Rectal smooth muscle tissue (tissue), 1 donor: Measurements from ENCODE around the gene MAP4K5.
A peak's percentile ranks its signal among the peaks of the same experiment; 100 is the strongest.

ENCODE experiments used
- H3K27ac ChIP-seq: one replicate; pipeline ENCODE4 v1.7.0; 2013; ENCODE audit warnings: low read depth, low read length, inconsistent platforms
- H3K27me3 ChIP-seq: one replicate; pipeline ENCODE4 v1.7.0; 2013; ENCODE audit warnings: low read length; ENCODE audit not compliant: control insufficient read depth, insufficient read depth
- H3K36me3 ChIP-seq: one replicate; pipeline ENCODE4 v1.7.0; 2013; ENCODE audit warnings: low read length; ENCODE audit not compliant: control insufficient read depth, insufficient read depth
- H3K4me1 ChIP-seq: one replicate; pipeline ENCODE4 v1.7.0; 2013; ENCODE audit warnings: low read length; ENCODE audit not compliant: control insufficient read depth, insufficient read depth
- H3K4me3 ChIP-seq: one replicate; pipeline ENCODE4 v1.7.0; 2013; ENCODE audit warnings: low read length
- H3K9ac ChIP-seq: one replicate; pipeline ENCODE4 v1.7.0; 2013; ENCODE audit warnings: low read length

The MAP4K5 gene

DNA sequence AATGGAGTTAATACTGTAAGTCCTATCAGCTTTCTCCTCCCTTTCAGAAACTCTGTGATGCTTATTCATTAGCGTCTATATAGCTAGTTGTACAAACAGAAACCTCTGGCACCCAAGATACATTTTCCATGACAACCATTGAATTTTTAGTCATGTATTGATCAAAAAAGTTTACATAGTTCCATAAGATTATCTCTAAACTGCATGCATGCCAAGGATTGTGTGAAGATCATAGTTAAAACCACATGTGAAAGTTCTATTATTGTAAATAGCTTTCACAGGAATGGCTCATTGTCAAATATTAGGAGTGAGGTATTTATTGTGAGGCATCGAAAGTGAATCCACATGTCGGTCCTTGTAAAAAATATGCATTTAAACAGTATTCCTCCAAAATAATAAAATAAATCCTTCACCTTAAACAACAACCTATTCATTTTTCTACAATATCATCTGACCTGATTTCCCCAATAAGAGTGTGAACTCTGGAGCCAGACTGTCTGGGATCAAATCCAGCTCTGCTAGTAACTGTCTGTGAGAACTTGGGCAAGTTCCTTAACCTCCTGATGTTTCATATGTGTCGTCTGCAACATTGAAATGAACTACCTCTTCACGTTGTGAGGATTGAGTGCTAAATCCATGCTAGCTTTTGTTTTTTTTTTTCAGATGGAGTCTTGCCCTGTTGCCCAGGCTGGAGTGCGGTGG, 125.1 kb downstream of the MAP4K5 start:
- no peaks in the 10 kb centered on the region for H3K36me3 ChIP-seq
- no peak overlapping the region for H3K9ac ChIP-seq
- no peak overlapping the region for H3K4me3 ChIP-seq
- no peak overlapping the region for H3K27ac ChIP-seq
- H3K4me1 ChIP-seq = no peaks in the 10 kb centered on the region
- no peaks in the 10 kb centered on the region for H3K27me3 ChIP-seq

DNA sequence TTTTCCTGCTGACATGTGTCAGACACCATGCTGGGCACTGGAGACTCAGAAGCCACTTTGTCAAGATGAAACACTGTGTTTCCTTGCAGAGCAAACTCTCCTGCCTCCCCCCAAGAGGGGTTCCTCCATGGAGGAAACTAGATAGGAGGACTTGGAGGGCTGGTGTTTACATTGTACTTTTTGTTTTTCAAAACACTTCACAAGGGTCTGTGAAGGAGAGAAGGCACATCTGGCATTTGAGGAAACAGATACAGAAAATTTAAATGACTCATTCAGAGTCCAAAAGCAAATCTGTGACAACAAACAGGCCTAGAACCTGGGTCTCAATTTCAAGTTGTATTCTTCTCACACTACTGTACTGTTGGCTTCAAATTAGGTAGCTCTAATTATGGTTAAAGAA, 128.9 kb downstream of the MAP4K5 start:
- peaks cover 6% of the 10 kb centered on the region for H3K4me1 ChIP-seq
- no peaks in the 10 kb centered on the region for H3K36me3 ChIP-seq

DNA sequence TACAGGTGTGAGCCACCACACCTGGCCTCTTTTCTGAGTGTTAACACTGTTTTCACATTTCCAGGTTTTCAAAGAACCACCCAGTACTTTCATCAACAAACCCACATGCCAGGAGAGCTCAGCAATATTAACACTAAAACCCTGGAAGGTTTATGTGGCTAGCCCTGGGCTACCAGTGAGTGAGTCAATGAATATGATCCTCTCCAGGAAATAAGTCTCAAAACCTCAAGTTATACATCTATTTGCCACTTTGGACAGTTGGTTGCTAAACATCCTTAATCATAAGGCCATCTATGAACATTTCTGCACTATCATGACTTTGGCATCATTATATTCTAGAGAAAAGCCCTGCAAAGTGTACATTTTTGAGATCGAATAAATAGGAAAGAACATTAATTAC, 129.4 kb downstream of the MAP4K5 start:
- no peak overlapping the region for H3K4me3 ChIP-seq
- H3K36me3 ChIP-seq = no peaks in the 10 kb centered on the region
- H3K27ac ChIP-seq = no peak overlapping the region
- H3K27me3 ChIP-seq = no peaks in the 10 kb centered on the region
- H3K4me1 ChIP-seq = peaks cover 6% of the 10 kb centered on the region
- no peak overlapping the region for H3K9ac ChIP-seq

More for the DNA sequence above, 128.9 kb downstream of the MAP4K5 start:
- Histone ChIP-seq H3K27me3 (no peaks in the 10 kb centered on the region), H3K9ac (no peak overlapping the region), H3K4me3 (no peak overlapping the region), H3K27ac (no peak overlapping the region)

DNA sequence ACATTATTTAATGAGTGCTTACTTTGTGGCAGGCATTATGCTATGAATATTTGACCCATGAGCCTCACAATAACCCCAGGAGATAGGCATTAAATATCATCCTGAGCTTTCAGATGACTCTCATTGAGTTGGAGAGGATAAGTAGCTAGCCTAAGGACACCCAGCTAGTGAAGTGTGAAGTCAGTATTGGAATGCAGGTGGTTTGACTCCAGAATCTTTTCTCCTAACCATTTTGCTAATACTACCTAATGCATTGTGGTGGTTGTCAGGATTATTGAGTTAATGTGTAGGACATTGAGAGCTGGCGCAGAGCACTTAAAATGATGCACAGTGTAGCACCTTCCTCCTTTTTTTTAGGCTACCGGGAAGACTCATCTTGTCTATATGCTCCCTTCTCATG, 131.9 kb downstream of the MAP4K5 start:
- no peaks in the 10 kb centered on the region for H3K27me3 ChIP-seq
- peaks cover 12% of the 10 kb centered on the region for H3K4me1 ChIP-seq
- no peaks in the 10 kb centered on the region for H3K36me3 ChIP-seq
- H3K9ac ChIP-seq = no peak overlapping the region
- H3K4me3 ChIP-seq = no peak overlapping the region
- no peak overlapping the region for H3K27ac ChIP-seq

DNA sequence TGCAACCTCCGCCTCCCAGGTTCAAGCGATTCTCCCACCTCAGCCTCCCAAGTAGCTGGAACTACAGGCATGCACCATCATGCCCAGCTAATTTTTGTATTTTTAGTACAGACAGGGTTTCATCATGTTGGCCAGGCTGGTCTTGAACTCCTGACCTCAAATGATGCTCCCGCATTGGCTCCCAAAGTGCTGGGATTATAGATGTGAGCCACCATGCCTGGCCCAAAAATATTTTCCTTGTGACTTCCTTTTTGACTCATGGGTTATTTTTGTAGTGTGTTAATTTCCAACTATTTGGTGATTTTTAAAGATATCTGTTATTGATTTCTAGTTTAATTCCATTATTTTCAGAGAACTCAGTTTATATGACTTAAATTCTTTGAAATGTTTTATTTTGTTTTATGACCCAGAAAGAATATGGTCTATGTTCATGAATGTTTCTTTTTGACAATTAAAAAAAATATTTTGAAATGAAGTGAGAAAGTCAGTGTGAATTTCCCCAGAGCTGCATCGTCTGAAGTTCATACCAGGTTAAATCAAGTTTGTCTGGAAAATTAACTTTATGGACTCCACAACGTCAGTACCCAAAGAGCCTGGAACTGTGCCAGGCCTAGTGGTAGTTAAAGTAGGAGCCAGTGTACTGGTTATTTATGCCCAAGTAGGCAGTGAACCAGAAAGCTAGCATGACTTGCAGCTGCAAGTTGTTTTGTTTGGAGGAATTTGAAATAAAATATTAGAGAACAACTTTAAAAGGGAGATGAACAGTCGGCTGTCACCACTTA, 132.9 kb downstream of the MAP4K5 start:
- H3K27ac ChIP-seq = peak overlapping the region; percentile 15
- no peak overlapping the region for H3K4me3 ChIP-seq

DNA sequence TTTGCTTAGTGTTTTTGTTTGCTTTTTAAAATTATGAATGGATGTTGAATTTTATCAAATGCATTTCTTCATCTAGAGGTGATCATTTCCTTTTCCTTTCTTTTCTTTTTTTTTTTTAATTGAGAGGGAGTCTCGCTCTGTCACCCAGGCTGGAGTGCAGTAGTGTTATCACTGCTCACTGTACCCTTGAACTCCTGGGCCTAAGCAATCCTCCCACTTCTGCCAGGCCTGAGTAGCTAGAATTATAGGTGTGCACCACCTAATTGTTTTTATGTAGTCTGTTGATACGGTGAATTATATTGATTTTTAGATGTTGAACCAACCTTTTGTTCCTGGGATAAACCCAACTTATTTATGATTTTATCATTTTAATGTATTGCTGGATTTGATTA, 134.2 kb downstream of the MAP4K5 start:
- H3K27ac ChIP-seq = no peak overlapping the region
- no peaks in the 10 kb centered on the region for H3K27me3 ChIP-seq
- H3K9ac ChIP-seq = no peak overlapping the region
- H3K4me3 ChIP-seq = no peak overlapping the region
- peaks cover 12% of the 10 kb centered on the region for H3K4me1 ChIP-seq
- no peaks in the 10 kb centered on the region for H3K36me3 ChIP-seq

More for the DNA sequence above, 132.9 kb downstream of the MAP4K5 start:
- Histone ChIP-seq H3K36me3 (no peaks in the 10 kb centered on the region), H3K4me1 (peaks cover 12% of the 10 kb centered on the region), H3K27me3 (no peaks in the 10 kb centered on the region), H3K9ac (no peak overlapping the region)

DNA sequence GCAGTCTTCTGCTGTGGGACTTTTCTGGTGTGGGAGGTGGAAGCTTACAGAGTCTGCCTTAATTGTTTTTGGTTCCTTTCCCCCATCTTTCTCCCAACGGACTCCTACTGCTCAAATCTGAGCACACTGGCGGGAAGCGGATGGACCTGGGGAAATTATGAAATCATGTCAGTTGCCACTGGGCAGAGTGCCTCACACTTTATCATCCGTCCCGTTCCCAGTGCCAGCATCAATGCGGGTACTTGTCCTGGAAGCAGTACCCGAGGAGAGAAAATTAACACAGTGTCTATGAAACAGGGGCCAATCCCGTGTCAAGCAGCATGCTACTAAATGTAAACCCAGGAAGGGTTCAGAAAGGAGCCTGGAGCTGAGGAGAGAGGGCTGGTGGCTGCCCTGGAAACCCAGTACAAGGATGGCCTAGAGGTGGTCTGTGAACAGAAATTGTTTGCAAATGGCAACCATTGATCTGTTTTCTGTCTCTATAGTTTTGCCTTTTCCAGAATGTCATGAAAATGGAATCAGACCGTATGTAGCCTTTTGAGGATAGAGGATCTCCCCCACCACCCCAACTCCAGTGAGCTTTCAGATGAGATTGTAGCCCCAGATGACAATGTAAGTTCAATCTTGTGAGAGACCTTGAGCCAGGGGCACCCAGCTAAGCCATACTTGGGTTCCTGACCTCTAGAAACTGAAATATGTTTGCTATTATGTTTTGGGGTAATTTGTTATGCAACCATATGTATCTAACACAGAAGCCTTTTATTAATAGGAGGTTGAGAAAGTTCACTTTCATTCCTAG, 134.8 kb downstream of the MAP4K5 start:
- no peaks in the 10 kb centered on the region for H3K36me3 ChIP-seq
- peak overlapping the region; percentile 73 for H3K27ac ChIP-seq
- H3K4me3 ChIP-seq = peak overlapping the region; percentile 78
- H3K4me1 ChIP-seq = peaks cover 12% of the 10 kb centered on the region
- no peaks in the 10 kb centered on the region for H3K27me3 ChIP-seq
- no peak overlapping the region for H3K9ac ChIP-seq

DNA sequence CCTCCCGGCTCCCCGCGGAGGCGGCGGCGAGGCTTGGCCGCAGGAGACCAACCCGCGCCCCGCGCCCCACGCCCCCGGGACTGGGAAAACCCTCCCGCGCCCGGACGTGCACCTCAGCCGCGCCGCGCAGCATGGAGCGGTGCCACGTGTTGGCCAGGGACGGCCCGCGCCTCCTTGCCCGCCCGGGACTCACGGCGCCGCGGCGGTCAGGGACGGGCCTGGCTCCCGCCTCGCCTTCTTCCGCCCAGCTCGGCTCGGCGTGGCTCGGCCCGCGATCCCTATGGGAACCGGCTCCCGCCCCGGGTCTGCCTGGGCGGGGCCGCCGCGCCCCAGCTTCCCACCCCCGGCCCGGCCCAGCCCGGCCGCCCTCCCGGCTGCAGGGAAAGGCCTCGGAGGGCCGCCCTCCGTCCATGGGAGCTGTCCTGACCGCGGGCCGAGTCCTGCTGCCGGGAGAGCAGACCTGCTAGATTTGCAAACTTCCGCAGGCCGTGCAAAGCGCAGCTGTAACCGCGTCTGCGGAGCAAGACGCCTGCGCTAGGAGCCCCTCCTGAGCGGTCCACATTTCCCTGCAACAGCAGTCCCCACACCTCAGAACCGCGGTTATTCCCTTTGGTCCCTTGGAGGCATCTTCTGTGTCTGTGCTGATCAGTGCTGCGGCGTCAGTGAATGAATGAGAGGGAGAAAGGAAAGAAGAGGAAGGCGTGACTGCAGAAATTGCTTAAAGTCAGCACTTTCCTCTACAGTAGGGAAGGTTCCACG, 135.6 kb downstream of the MAP4K5 start, which contains the start of gene CDKL1:
Gene CDKL1, minus strand, starts transcription at position 251 of the 759 bp plus-strand sequence. CDS start 1,013 bp downstream, outside the sequence.
- H3K36me3 ChIP-seq = no peaks in the 10 kb centered on the region
- peaks cover 12% of the 10 kb centered on the region for H3K4me1 ChIP-seq
- peak within 1 kb of the TSS; percentile 46 for H3K9ac ChIP-seq
- peak within 1 kb of the TSS; percentile 78 for H3K4me3 ChIP-seq
- H3K27me3 ChIP-seq = no peaks in the 10 kb centered on the region
- peak within 1 kb of the TSS; percentile 73 for H3K27ac ChIP-seq

DNA sequence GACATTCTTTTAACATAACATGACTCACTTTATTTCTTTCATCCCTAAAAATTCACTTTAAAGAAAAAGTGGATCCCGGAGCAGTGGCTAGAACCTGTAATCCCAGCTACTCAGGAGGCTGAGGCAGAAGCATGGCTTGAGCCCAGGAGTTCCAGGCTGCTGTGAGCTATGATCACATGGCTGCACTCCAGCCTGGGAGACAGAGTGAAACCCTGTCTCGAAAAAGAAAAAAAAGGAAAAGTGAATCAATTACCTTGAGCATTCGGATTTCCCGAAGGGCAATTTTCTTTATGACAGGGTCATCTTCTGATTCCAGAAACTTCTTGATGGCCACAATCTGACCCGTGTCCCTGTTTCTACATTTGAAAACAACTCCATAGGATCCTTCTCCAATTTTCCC, 136.9 kb downstream of the MAP4K5 start:
- Histone ChIP-seq H3K9ac (no peak overlapping the region), H3K27me3 (no peaks in the 10 kb centered on the region), H3K36me3 (no peaks in the 10 kb centered on the region), H3K4me1 (peaks cover 12% of the 10 kb centered on the region), H3K27ac (no peak overlapping the region), H3K4me3 (peak overlapping the region; percentile 78)

DNA sequence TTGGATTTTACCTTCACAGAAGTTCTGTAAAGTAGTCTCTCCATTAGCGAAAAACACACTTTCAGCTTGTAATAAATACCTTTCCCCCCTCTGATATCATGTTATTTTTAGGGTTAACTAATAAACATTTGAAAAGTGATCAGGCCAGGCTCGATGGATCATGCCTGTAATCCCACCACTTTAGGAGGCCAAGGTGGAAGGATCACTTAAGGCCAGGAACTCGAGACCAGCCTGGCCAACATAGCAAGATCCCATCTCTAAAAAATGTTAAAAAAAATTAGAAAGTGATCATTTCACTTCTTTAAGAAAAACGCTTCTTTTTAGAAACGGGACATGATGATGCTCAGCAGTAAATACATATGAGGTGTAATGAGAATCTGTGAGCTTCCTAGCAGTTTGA, 137.7 kb downstream of the MAP4K5 start:
- Histone ChIP-seq H3K27me3 (no peaks in the 10 kb centered on the region), H3K9ac (no peak overlapping the region), H3K36me3 (no peaks in the 10 kb centered on the region), H3K4me3 (peak overlapping the region; percentile 78), H3K4me1 (peaks cover 9% of the 10 kb centered on the region), H3K27ac (no peak overlapping the region)

DNA sequence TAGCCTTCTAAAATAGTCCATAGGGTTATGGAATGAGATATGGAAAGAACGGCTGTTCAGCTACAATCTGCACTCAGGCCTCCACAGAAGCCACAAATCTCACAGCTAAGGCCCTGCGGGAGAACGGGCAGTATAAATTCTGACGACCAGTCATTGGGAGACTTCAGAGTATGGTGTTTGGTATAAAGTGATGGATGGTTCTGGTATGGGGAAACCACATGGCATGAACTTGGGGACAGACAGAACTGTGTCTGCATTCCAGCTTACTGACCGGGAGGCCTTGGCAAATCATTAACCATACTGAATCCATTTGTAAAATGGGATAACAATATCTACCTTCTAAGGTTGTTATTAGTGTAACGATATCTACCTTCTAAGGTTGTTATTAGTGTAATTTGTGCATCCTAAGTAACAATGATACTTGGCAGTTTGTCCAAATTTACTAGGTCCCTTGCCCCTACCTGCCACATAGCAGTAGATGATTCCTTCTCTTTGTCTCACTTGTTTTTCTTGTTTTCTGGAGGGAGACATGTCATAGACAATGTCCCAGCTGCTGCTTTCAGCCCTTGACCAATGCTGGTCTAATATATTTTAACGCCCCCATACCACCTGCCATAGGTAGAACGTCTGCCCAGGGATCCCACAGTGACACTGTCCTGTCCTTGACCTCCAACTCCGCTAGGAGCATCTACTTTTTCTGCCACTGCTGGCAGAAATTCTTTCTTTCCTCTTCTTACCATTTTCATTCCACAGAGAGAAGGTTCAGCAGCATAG, 142.5 kb downstream of the MAP4K5 start:
- H3K9ac ChIP-seq = no peak overlapping the region
- H3K4me3 ChIP-seq = no peak overlapping the region
- no peaks in the 10 kb centered on the region for H3K36me3 ChIP-seq
- H3K4me1 ChIP-seq = no peaks in the 10 kb centered on the region
- no peak overlapping the region for H3K27ac ChIP-seq
- no peaks in the 10 kb centered on the region for H3K27me3 ChIP-seq
